GM12878 (cell line): Measurements from ENCODE around the gene VPS45. TPM values are rescaled to one million over a fixed set of nuclear protein-coding genes. Genes with fewer than 3 reads are reported as not detected.

ENCODE experiments used
- BHLHE40 ChIP-seq, 2 experiments: fragments of 450-650 bp in 1 of 2; IDR thresholded peaks; 2 replicates each; pipeline ENCODE4 v1.6.1; 2011 to 2017; ENCODE audit warnings: low read depth in 2 of 2, borderline replicate concordance in 1 of 2, improper control_type of control experiment in 1 of 2, low read length in 1 of 2, mild to moderate bottlenecking in 1 of 2
- MXI1 ChIP-seq: fragments of 150-350 bp; IDR thresholded peaks from 2 replicates; pipeline ENCODE4 v1.6.1; 2011; ENCODE audit warnings: low read depth, mild to moderate bottlenecking, inconsistent platforms, low read length, improper control_type of control experiment
- RUNX3 ChIP-seq: IDR thresholded peaks from 2 replicates; pipeline ENCODE4 v1.6.1; 2012; ENCODE audit warnings: low read length, inconsistent platforms
- ZNF274 ChIP-seq: IDR thresholded peaks from one replicate; pipeline ENCODE4 v1.8.0; 2011; ENCODE audit not compliant: insufficient read length, insufficient read depth
- polyA plus RNA-seq, 11 experiments: library from polyadenylated mRNA; depleted of rRNA in 4 of 11; unstranded in 6 of 11; stranded (reverse) in 5 of 11; fragments of >200 nt; fragmentation: Nextera tagmentation in 4 of 11; fragmentation: Illumina TruSeq in 1 of 11; extraction: Ambion mirVana in 4 of 11; extraction: Trizol in 1 of 11; gene quantifications; 1 replicate in 1 of 11; 2 replicates in 10 of 11; pipeline versions ENCODE4 v1.2.1 to v1.2.3, GENCODE V29; 2011 to 2016; ENCODE audit warnings: inconsistent platforms in 2 of 11, missing spikeins in 2 of 11, low read depth in 1 of 11
- total RNA-seq, 4 experiments: library from RNA; depleted of rRNA in 3 of 4; stranded (reverse); fragments of >200 nt in 3 of 4; fragmentation: Illumina TruSeq in 1 of 4; extraction: Trizol in 1 of 4; gene quantifications; 2 replicates each; pipeline versions ENCODE4 v1.2.1 to v1.2.3, GENCODE V29; 2013 to 2021
- TF ChIP-seq, protein P1 (sequence below): fragments of 450-650 bp; IDR thresholded peaks from 2 replicates; pipeline ENCODE4 v1.6.1; 2016; ENCODE audit warnings: mild to moderate bottlenecking
- TF ChIP-seq, protein P2 (sequence below): fragments of 450-650 bp; formaldehyde crosslinking; IDR thresholded peaks from 2 replicates; pipeline ENCODE4 v1.4.0; 2020; ENCODE audit warnings: mild to moderate bottlenecking, moderate library complexity

VPS45 gene
- total and polyA plus RNA-seq, 10 of the 15 experiments (the other 5 are each of a cell fraction or from before 2014, with no cell fraction given), result 24.4 to 48.7 (median 34.5) TPM

DNA sequence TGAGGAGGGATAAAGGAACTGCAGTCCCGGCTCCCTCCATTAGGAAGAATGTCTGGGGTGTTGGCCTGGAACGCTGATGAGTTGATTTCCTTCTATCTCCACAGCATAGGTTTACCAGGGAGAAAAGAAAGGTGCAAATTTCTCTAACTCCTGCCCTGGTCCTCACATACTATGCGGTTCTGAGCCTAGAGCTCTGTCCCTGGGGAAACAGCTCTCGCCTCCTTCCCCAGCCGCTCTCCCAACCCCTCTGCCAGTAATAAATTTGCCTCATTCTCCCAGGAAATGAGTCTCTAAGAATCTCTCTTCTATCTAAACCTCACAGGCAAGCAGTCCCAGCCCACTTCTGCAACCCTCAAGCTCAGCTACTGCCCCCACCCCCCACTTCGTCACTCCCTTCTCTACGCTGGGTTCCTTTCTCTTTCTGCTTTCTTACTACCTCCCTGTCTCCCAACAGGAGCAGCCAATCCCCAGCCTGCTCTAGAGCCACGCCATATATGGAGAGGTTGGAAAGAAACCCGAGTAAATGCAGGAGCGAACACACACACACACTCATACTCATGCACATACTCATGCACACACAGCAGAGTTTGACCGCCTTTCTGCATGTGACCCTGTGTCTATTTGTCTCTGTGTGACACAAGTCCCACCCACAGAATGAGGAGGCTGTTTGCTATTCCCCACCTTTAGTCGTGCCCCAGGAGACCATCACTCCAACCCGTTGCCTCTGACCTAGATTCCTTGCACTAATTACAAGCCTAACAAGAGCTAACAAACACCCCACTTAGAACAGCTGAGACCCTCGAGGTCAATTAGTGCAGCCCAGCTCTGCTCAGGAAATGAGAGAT lies 95.5 kb downstream of the VPS45 start (continued):
- TF ChIP-seq, protein P1, sequence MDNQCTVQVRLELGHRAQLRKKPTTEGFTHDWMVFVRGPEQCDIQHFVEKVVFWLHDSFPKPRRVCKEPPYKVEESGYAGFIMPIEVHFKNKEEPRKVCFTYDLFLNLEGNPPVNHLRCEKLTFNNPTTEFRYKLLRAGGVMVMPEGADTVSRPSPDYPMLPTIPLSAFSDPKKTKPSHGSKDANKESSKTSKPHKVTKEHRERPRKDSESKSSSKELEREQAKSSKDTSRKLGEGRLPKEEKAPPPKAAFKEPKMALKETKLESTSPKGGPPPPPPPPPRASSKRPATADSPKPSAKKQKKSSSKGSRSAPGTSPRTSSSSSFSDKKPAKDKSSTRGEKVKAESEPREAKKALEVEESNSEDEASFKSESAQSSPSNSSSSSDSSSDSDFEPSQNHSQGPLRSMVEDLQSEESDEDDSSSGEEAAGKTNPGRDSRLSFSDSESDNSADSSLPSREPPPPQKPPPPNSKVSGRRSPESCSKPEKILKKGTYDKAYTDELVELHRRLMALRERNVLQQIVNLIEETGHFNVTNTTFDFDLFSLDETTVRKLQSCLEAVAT, result no peak; the same call in 1 of the 2 replicates
- TF ChIP-seq, protein P2, sequence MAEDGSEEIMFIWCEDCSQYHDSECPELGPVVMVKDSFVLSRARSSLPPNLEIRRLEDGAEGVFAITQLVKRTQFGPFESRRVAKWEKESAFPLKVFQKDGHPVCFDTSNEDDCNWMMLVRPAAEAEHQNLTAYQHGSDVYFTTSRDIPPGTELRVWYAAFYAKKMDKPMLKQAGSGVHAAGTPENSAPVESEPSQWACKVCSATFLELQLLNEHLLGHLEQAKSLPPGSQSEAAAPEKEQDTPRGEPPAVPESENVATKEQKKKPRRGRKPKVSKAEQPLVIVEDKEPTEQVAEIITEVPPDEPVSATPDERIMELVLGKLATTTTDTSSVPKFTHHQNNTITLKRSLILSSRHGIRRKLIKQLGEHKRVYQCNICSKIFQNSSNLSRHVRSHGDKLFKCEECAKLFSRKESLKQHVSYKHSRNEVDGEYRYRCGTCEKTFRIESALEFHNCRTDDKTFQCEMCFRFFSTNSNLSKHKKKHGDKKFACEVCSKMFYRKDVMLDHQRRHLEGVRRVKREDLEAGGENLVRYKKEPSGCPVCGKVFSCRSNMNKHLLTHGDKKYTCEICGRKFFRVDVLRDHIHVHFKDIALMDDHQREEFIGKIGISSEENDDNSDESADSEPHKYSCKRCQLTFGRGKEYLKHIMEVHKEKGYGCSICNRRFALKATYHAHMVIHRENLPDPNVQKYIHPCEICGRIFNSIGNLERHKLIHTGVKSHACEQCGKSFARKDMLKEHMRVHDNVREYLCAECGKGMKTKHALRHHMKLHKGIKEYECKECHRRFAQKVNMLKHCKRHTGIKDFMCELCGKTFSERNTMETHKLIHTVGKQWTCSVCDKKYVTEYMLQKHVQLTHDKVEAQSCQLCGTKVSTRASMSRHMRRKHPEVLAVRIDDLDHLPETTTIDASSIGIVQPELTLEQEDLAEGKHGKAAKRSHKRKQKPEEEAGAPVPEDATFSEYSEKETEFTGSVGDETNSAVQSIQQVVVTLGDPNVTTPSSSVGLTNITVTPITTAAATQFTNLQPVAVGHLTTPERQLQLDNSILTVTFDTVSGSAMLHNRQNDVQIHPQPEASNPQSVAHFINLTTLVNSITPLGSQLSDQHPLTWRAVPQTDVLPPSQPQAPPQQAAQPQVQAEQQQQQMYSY (CRISPR knock-in tag), result peak; percentile 56; the same call in 1 of the 2 replicates
- TF ChIP-seq BHLHE40 (IDR thresholded peaks at IDR 0.05; ENCODE audit: borderline replicate concordance in 1 of 2, low read depth in 2 of 2, low read length in 1 of 2) (peak; percentile 81 to 91), RUNX3 (no peak), ZNF274 (no peak), MXI1 (0 out of 2 replicates have a peak, but pooled peaks have one; percentile 41)
- TF ChIP-seq, all 136 proteins: peak for 49
